Gastrocnemius medialis (tissue), 4 donors: ENCODE results near the gene NPIPB8. TPM values are rescaled to one million over a fixed set of nuclear protein-coding genes. Genes with fewer than 3 reads are reported as not detected.
"Not testable (repeated sequence)": the region's sequence is repeated elsewhere in the genome, so short reads cannot be mapped to it uniquely, and the experiment has no call there.

Experiments used
- ATAC-seq, 2 donors: fragments of 150-250 bp; one replicate each; pipeline ENCODE4 v1.9.1; 2016
- DNase-seq, 2 donors: peaks; one replicate each; pipeline ENCODE4 v3.0.0-alpha.2; 2019
- H3K27ac ChIP-seq, 4 donors: fragments of 200-600 bp; sonication (generic); 1 replicate in 1 of 4; 2 replicates in 3 of 4; pipeline ENCODE4 v1.5.1; 2016 to 2018; ENCODE audit warnings: mild to moderate bottlenecking in 2 of 4, moderate library complexity in 1 of 4
- H3K27me3 ChIP-seq, 3 donors: fragments of 200-600 bp; sonication (generic) in 2 of 3; 1 replicate in 1 of 3; 2 replicates in 2 of 3; pipeline versions ENCODE4 v1.5.1 to v1.6.0; 2016 to 2019; ENCODE audit warnings: mild to moderate bottlenecking in 1 of 3, moderate library complexity in 1 of 3
- H3K36me3 ChIP-seq, 2 donors: fragments of 200-600 bp; sonication (generic) in 1 of 2; one replicate each; pipeline ENCODE4 v1.5.1; 2017 to 2018
- H3K4me1 ChIP-seq, 2 donors: fragments of 200-600 bp; sonication (generic) in 1 of 2; one replicate each; pipeline ENCODE4 v1.5.1; 2016 to 2017; ENCODE audit warnings: mild to moderate bottlenecking in 2 of 2
- H3K4me3 ChIP-seq, 4 donors: fragments of 200-600 bp; sonication (generic) in 3 of 4; 1 replicate in 1 of 4; 2 replicates in 3 of 4; pipeline ENCODE4 v1.5.1; 2016 to 2019; ENCODE audit warnings: mild to moderate bottlenecking in 2 of 4
- H3K9me3 ChIP-seq, 3 donors: fragments of 200-600 bp; sonication (generic) in 2 of 3; 1 replicate in 1 of 3; 2 replicates in 2 of 3; pipeline ENCODE4 v1.5.1; 2016 to 2019
- in situ Hi-C, 4 donors: fragments of 200-750 bp; cut with MboI; loops; one replicate each; pipeline versions ENCODE4 v1.15.0 to v1.8.0; 2017; ENCODE audit warnings: low sequenced_read_pairs in 4 of 4
- intact Hi-C: fragments of 100-400 bp; cut with DNase I; formaldehyde crosslinking; loops from one replicate; pipeline ENCODE4 v1.15.1; 2023; ENCODE audit warnings: low total_unique reads
- total RNA-seq, 4 donors: library from RNA; depleted of rRNA; stranded (reverse); fragments of >200 nt; gene quantifications; one replicate each; pipeline versions ENCODE4 v1.1.0 to v1.2.3, GENCODE V29; 2016

Gene NPIPB8
- total RNA-seq, 4 donors from 2014 or later = 0.31 TPM; not detected in 3

GRCh38 chr16:28693257-28693950 lies 55.5 kb downstream of the NPIPB8 start:
- H3K4me3 ChIP-seq, intact Hi-C loops, H3K36me3 ChIP-seq, H3K27ac ChIP-seq, H3K4me1 ChIP-seq, in situ Hi-C loops, H3K27me3 ChIP-seq, H3K9me3 ChIP-seq, ATAC-seq, DNase-seq: not testable (repeated sequence)

GRCh38 chr16:28699792-28700191 lies 61.9 kb downstream of the NPIPB8 start:
- H3K4me3 ChIP-seq, H3K4me1 ChIP-seq, intact Hi-C loops, H3K27ac ChIP-seq, H3K36me3 ChIP-seq, H3K27me3 ChIP-seq, DNase-seq, in situ Hi-C loops, ATAC-seq, H3K9me3 ChIP-seq: not testable (repeated sequence)

- H3K27me3 ChIP-seq, intact Hi-C loops, H3K9me3 ChIP-seq, H3K4me3 ChIP-seq, DNase-seq, in situ Hi-C loops, ATAC-seq, H3K27ac ChIP-seq, H3K4me1 ChIP-seq, H3K36me3 ChIP-seq: not testable (repeated sequence)
These were observed 62.5 kb downstream of the NPIPB8 start for GRCh38 chr16:28700349-28700748.

GRCh38 chr16:28701384-28701783 lies 63.5 kb downstream of the NPIPB8 start:
- in situ Hi-C loops, H3K9me3 ChIP-seq, H3K4me1 ChIP-seq, ATAC-seq, H3K36me3 ChIP-seq, H3K4me3 ChIP-seq, intact Hi-C loops, DNase-seq, H3K27me3 ChIP-seq, H3K27ac ChIP-seq: not testable (repeated sequence)

- in situ Hi-C loops, ATAC-seq, H3K36me3 ChIP-seq, H3K9me3 ChIP-seq, intact Hi-C loops, DNase-seq, H3K4me3 ChIP-seq, H3K27me3 ChIP-seq, H3K4me1 ChIP-seq, H3K27ac ChIP-seq: not testable (repeated sequence)
These were observed 66.4 kb downstream of the NPIPB8 start for GRCh38 chr16:28704246-28704645.

Other genes with a start within 250 kb of the NPIPB8 start
- gene EIF3CL, start 234.2 kb upstream of the NPIPB8 start, total RNA-seq = 100 to 1,000 TPM in 3 of 4 donors, 10 to 100 TPM in 1; 95.6 to 220 (median 163) TPM
- gene NPIPB7, start 165.7 kb upstream of the NPIPB8 start, total RNA-seq = not detected
- 10 to 100 TPM; 11.0 to 20.6 (median 18.8) TPM for gene CLN3, start 146.0 kb upstream of the NPIPB8 start, total RNA-seq
- gene APOBR, start 143.4 kb upstream of the NPIPB8 start, total RNA-seq = 1 to 10 TPM in 1 of 4 donors, under 1 TPM in 3; 0.15 to 1.4 (median 0.54) TPM
- not detected for gene IL27, start 131.2 kb upstream of the NPIPB8 start, total RNA-seq
- 10 to 100 TPM; 18.7 to 44.3 (median 22.6) TPM for gene NUPR1, start 99.1 kb upstream of the NPIPB8 start, total RNA-seq
- gene SGF29, start 84.1 kb upstream of the NPIPB8 start, total RNA-seq = 10 to 100 TPM; 35.1 to 50.4 (median 41.9) TPM
- gene SULT1A2, start 41.0 kb upstream of the NPIPB8 start, total RNA-seq = under 1 TPM in 1 of 4 donors, not detected in 3; 0.46 TPM
- gene SULT1A1, start 28.0 kb upstream of the NPIPB8 start, total RNA-seq = 10 to 100 TPM in 1 of 4 donors, 1 to 10 TPM in 3; 5.7 to 10.0 (median 8.2) TPM
- 100 to 1,000 TPM; 146 to 363 (median 247) TPM for gene EIF3C, start 73.4 kb downstream of the NPIPB8 start, total RNA-seq
- gene NPIPB9, start 113.7 kb downstream of the NPIPB8 start, total RNA-seq = not detected
- gene ATXN2L, start 184.9 kb downstream of the NPIPB8 start, total RNA-seq = 10 to 100 TPM; 24.0 to 68.6 (median 47.7) TPM
- gene TUFM, start 208.3 kb downstream of the NPIPB8 start, total RNA-seq = 100 to 1,000 TPM; 140 to 196 (median 167) TPM
- 10 to 100 TPM; 13.9 to 28.5 (median 20.6) TPM for gene SH2B1, start 225.8 kb downstream of the NPIPB8 start, total RNA-seq
- gene ATP2A1, start 240.4 kb downstream of the NPIPB8 start, total RNA-seq = 100 to 1,000 TPM; 380 to 909 (median 764) TPM